PFSK-1 (cell line): Measurements from ENCODE around the gene SLC39A3.

ENCODE experiments used
- POLR2AphosphoS5 ChIP-seq: IDR thresholded peaks from 2 replicates; pipeline ENCODE4 v1.6.1; 2012; ENCODE audit warnings: low read depth, mild to moderate bottlenecking, control low read depth, low read length, moderate library complexity
- SIN3A ChIP-seq: IDR thresholded peaks from 2 replicates; pipeline ENCODE4 v1.6.1; 2012; ENCODE audit warnings: mild to moderate bottlenecking, low read length, moderate library complexity, borderline replicate concordance; ENCODE audit not compliant: insufficient read depth
- TAF1 ChIP-seq: IDR thresholded peaks from 2 replicates; pipeline ENCODE4 v1.6.1; 2012; ENCODE audit warnings: low read length, control low read depth, borderline replicate concordance; ENCODE audit not compliant: insufficient read depth
- TF ChIP-seq, protein P1 (sequence below), 2 experiments: IDR thresholded peaks; 2 replicates each; pipeline versions ENCODE4 v1.6.1 to v1.8.0; 2011 to 2012; ENCODE audit warnings: low read depth in 2 of 2, low read length in 2 of 2, control low read depth in 1 of 2, inconsistent platforms in 1 of 2, mild to moderate bottlenecking in 1 of 2, moderate library complexity in 1 of 2; ENCODE audit not compliant: insufficient read depth in 1 of 2

DNA sequence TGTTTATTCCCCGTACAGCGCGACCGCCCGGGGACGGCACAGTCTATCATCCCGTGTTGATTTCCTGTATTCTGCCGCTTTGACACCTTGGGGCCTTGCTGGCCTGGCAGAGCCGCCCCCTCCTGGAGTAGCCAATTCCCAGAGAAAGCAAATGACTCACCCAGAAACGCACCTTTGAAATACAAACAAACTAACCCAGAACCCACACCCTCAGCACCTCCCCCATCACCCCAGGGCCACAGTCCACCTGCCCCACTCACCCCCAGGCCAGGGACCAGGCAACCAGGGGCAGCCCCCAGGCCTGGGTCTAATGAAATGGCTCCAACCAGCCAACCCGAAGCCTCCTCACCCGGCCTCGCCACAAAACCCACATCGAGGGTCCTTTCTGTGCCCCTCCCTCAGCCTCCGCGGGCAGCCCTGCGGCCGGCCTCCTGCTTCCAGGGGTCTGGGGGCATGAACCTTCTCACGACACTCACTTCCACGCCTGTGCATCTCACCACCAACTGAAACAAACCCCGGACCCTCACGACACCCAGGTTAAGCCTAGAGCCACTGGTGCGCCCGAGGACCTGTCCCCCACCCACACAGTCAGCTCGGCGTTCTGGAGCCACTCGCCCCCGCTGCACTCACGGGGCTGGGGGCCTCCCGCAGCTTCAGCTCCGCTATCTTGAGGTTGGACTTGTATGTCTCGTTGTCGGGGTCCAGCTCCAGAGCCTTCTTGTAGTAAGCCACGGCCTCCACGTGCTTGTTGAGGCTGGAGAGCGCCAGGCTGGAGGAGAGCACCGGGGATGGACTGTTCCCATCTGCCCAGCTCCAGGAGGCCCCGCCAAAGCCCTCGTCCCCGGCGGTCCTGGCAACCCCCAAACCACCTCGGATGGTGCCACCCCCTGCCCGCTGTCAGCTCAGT is 22.3 kb upstream of the SLC39A3 start:
- TF ChIP-seq POLR2AphosphoS5: no peak
- TF ChIP-seq, protein P1, sequence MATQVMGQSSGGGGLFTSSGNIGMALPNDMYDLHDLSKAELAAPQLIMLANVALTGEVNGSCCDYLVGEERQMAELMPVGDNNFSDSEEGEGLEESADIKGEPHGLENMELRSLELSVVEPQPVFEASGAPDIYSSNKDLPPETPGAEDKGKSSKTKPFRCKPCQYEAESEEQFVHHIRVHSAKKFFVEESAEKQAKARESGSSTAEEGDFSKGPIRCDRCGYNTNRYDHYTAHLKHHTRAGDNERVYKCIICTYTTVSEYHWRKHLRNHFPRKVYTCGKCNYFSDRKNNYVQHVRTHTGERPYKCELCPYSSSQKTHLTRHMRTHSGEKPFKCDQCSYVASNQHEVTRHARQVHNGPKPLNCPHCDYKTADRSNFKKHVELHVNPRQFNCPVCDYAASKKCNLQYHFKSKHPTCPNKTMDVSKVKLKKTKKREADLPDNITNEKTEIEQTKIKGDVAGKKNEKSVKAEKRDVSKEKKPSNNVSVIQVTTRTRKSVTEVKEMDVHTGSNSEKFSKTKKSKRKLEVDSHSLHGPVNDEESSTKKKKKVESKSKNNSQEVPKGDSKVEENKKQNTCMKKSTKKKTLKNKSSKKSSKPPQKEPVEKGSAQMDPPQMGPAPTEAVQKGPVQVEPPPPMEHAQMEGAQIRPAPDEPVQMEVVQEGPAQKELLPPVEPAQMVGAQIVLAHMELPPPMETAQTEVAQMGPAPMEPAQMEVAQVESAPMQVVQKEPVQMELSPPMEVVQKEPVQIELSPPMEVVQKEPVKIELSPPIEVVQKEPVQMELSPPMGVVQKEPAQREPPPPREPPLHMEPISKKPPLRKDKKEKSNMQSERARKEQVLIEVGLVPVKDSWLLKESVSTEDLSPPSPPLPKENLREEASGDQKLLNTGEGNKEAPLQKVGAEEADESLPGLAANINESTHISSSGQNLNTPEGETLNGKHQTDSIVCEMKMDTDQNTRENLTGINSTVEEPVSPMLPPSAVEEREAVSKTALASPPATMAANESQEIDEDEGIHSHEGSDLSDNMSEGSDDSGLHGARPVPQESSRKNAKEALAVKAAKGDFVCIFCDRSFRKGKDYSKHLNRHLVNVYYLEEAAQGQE (IDR thresholded peaks at IDR 0.05; ENCODE audit: insufficient read depth in 1 of 2, low read depth in 2 of 2, low read length in 2 of 2): no peak
- TF ChIP-seq TAF1: no peak
- no peak for TF ChIP-seq SIN3A
